Astrocyte of the hippocampus (primary cell): ENCODE results near the gene FOXP1.
A peak's percentile ranks its signal among the peaks of the same experiment; 100 is the strongest.

Experiments
- DNase-seq: peaks from one replicate; pipeline ENCODE4 v3.0.0; 2011; ENCODE audit warnings: low read depth, low spot score

Gene FOXP1

GRCh38 chr3:71010726-71011455, 572.6 kb downstream of the FOXP1 start:
- DNase-seq: no peak

GRCh38 chr3:71008350-71008935, 575.1 kb downstream of the FOXP1 start:
- DNase-seq: no peak

- DNase-seq: peak; percentile 55
Measured at GRCh38 chr3:71006810-71007785, 576.4 kb downstream of the FOXP1 start.

- DNase-seq: peak; percentile 33
Measured at GRCh38 chr3:71005702-71006321, 577.7 kb downstream of the FOXP1 start.

- DNase-seq: no peak
Measured at GRCh38 chr3:71003511-71003910, 580.0 kb downstream of the FOXP1 start.

GRCh38 chr3:71002298-71002697, 581.2 kb downstream of the FOXP1 start:
- no peak for DNase-seq

- no peak for DNase-seq
Measured at GRCh38 chr3:71001303-71001830, 582.2 kb downstream of the FOXP1 start.

GRCh38 chr3:71000483-71000882, 583.0 kb downstream of the FOXP1 start:
- no peak for DNase-seq

- peak; percentile 70 for DNase-seq
Measured at GRCh38 chr3:70999730-71000129, 583.8 kb downstream of the FOXP1 start.

GRCh38 chr3:70996082-70996481, 587.4 kb downstream of the FOXP1 start:
- DNase-seq: no peak

GRCh38 chr3:70994644-70995043, 588.9 kb downstream of the FOXP1 start:
- DNase-seq: no peak

GRCh38 chr3:70992562-70993204, 590.8 kb downstream of the FOXP1 start:
- DNase-seq: no peak

- DNase-seq: no peak
Measured at GRCh38 chr3:70992131-70992530, 591.4 kb downstream of the FOXP1 start.

GRCh38 chr3:70990723-70991122, 592.8 kb downstream of the FOXP1 start:
- DNase-seq: no peak

- no peak for DNase-seq
Measured at GRCh38 chr3:70990185-70990584, 593.3 kb downstream of the FOXP1 start.

GRCh38 chr3:70989174-70989573, 594.4 kb downstream of the FOXP1 start:
- DNase-seq: peak; percentile 69

GRCh38 chr3:70988111-70988510, 595.4 kb downstream of the FOXP1 start:
- no peak for DNase-seq

- no peak for DNase-seq
Measured at GRCh38 chr3:70985572-70985971, 598.0 kb downstream of the FOXP1 start.

- no peak for DNase-seq
Measured at GRCh38 chr3:70984776-70985482, 598.6 kb downstream of the FOXP1 start.

- DNase-seq: peak; percentile 88
Measured at GRCh38 chr3:70982700-70983140, 600.8 kb downstream of the FOXP1 start.
